Measurements from ENCODE around the gene CBX1. TPM values are rescaled to one million over a fixed set of nuclear protein-coding genes. Genes with fewer than 3 reads are reported as not detected.

CBX1 gene
- total and polyA plus RNA-seq, 2 of the 4 experiments (the other 2 are of a cell fraction) = 35.0 to 54.9 TPM

GRCh38 chr17:48028736-48029135 is 72.5 kb downstream of the CBX1 start:
- H2BK120ac ChIP-seq (ENCODE audit: low read depth, low read length) = no peak overlapping the region
- no peak overlapping the region for H3K4me2 ChIP-seq (ENCODE audit: low read depth, low read length)
- no peak overlapping the region for H3K18ac ChIP-seq (ENCODE audit: low read depth, low read length)
- peaks cover 16% of the 10 kb centered on the region for H3K4me1 ChIP-seq (ENCODE audit: control insufficient read depth, insufficient read depth, low read length)
- H4K8ac ChIP-seq (ENCODE audit: low read depth in 2 of 2, low read length in 2 of 2) = no peak overlapping the region
- no peak overlapping the region for H2AK9ac ChIP-seq (replicated peaks; ENCODE audit: low read depth, low read length, poor library complexity)
- no peak overlapping the region for H2BK15ac ChIP-seq (ENCODE audit: low read depth, low read length)
- H2BK5ac ChIP-seq (ENCODE audit: low read depth, low read length, poor library complexity, severe bottlenecking) = no peak overlapping the region
- H3K36me3 ChIP-seq (ENCODE audit: control insufficient read depth, insufficient read depth, low read length) = peaks cover 10% of the 10 kb centered on the region
- H4K5ac ChIP-seq (ENCODE audit: low read depth, low read length) = no peak overlapping the region
- H4K20me1 ChIP-seq (ENCODE audit: insufficient read depth, low read length) = peaks cover 3% of the 10 kb centered on the region; the same call in 1 of the 2 replicates
- dilution Hi-C loops (cut with HindIII; ENCODE audit: low sequenced_read_pairs, unreplicated experiment) = no loop called here
- no peaks in the 10 kb centered on the region for H3K9me3 ChIP-seq (ENCODE audit: control insufficient read depth, insufficient read depth, low read length)
- H3K27me3 ChIP-seq (ENCODE audit: control insufficient read depth, insufficient read depth, low read length) = no peaks in the 10 kb centered on the region
- no peak overlapping the region for H3K56ac ChIP-seq (ENCODE audit: extremely low read depth, insufficient read depth, low read length)
- no peak overlapping the region for H3K14ac ChIP-seq (replicated peaks; ENCODE audit: low read depth, low read length)
- H4K91ac ChIP-seq (ENCODE audit: insufficient read depth, low read depth, low read length) = no peak overlapping the region
- CTCF ChIA-PET = no interaction called here
- no peak overlapping the region for H2AFZ ChIP-seq (replicated peaks; ENCODE audit: low read length, poor library complexity)
- intact Hi-C loops (cut with micrococcal nuclease) = loop anchor here (10.0 kb wide), 1 partner anchor 306 kb away; no protein-coding TSS in a partner anchor
- no peaks in the 10 kb centered on the region for H3K9me1 ChIP-seq (ENCODE audit: insufficient read depth, low read length)
- in situ Hi-C loops (cut with MboI; ENCODE audit: low sequenced_read_pairs) = loop anchor here (5.0 to 10.0 kb wide), 2 partner anchors 99 to 566 kb away; partner anchors contain the start of genes HOXB3 and HOXB5
- ATAC-seq (ENCODE audit: low read depth) (no peak), DNase-seq (no peak)
- H3K27ac ChIP-seq (ENCODE audit: insufficient read depth, low read length) = no peak overlapping the region
- BruUV-seq (replicated peaks) = no TSS peak
- POLR2A ChIA-PET (ENCODE audit: unreplicated experiment) = no interaction called here
- no peak overlapping the region for H2BK20ac ChIP-seq (ENCODE audit: low read depth, low read length)
- H3K4ac ChIP-seq (ENCODE audit: low read depth, low read length) = no peak overlapping the region
- TF ChIP-seq ELK1 (IDR thresholded peaks at IDR 0.05; ENCODE audit: borderline replicate concordance, low read depth, low read length) (no peak), MAZ (IDR thresholded peaks at IDR 0.05; ENCODE audit: borderline replicate concordance, low read depth, low read length) (no peak), SMC3 (IDR thresholded peaks at IDR 0.05; ENCODE audit: low read depth, low read length) (no peak), POLR2A (IDR thresholded peaks at IDR 0.05; ENCODE audit: low read depth, low read length) (no peak), MXI1 (IDR thresholded peaks at IDR 0.05; ENCODE audit: borderline replicate concordance, low read depth, low read length) (no peak), BHLHE40 (IDR thresholded peaks at IDR 0.05; ENCODE audit: low read depth, low read length) (no peak), CHD1 (IDR thresholded peaks at IDR 0.05; ENCODE audit: low read depth, low read length) (no peak), NFE2L2 (IDR thresholded peaks at IDR 0.05; ENCODE audit: low read depth, low read length) (no peak), MAFK (IDR thresholded peaks at IDR 0.05; ENCODE audit: low read depth, low read length) (no peak), CEBPB (IDR thresholded peaks at IDR 0.05; ENCODE audit: low read depth, low read length) (no peak), FOS (IDR thresholded peaks at IDR 0.05; ENCODE audit: low read depth, low read length) (no peak), RAD21 (IDR thresholded peaks at IDR 0.05; ENCODE audit: low read length) (no peak), RCOR1 (IDR thresholded peaks at IDR 0.05; ENCODE audit: insufficient replicate concordance, low read length) (no peak), RFX5 (IDR thresholded peaks at IDR 0.05; ENCODE audit: low read depth, low read length) (no peak)
- TF ChIP-seq, protein P1, sequence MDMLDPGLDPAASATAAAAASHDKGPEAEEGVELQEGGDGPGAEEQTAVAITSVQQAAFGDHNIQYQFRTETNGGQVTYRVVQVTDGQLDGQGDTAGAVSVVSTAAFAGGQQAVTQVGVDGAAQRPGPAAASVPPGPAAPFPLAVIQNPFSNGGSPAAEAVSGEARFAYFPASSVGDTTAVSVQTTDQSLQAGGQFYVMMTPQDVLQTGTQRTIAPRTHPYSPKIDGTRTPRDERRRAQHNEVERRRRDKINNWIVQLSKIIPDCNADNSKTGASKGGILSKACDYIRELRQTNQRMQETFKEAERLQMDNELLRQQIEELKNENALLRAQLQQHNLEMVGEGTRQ (IDR thresholded peaks at IDR 0.05; ENCODE audit: low read depth, low read length) = no peak
- TF ChIP-seq, protein P2, sequence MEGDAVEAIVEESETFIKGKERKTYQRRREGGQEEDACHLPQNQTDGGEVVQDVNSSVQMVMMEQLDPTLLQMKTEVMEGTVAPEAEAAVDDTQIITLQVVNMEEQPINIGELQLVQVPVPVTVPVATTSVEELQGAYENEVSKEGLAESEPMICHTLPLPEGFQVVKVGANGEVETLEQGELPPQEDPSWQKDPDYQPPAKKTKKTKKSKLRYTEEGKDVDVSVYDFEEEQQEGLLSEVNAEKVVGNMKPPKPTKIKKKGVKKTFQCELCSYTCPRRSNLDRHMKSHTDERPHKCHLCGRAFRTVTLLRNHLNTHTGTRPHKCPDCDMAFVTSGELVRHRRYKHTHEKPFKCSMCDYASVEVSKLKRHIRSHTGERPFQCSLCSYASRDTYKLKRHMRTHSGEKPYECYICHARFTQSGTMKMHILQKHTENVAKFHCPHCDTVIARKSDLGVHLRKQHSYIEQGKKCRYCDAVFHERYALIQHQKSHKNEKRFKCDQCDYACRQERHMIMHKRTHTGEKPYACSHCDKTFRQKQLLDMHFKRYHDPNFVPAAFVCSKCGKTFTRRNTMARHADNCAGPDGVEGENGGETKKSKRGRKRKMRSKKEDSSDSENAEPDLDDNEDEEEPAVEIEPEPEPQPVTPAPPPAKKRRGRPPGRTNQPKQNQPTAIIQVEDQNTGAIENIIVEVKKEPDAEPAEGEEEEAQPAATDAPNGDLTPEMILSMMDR (conservative IDR thresholded peaks at IDR 0.05; ENCODE audit: low read depth, low read length) = no peak
- WGBS, 2 experiments (ENCODE audit: extremely low coverage in 2 of 2, insufficient read length in 1 of 2) = no CpG with 5 or more reads among the region's 1 CpG
- H3K4me3 ChIP-seq (ENCODE audit: insufficient read depth, low read depth, low read length) = no peak overlapping the region
- H3K9ac ChIP-seq (ENCODE audit: low read depth, low read length) = no peak overlapping the region
- no peak overlapping the region for H2AK5ac ChIP-seq (ENCODE audit: low read depth, low read length)
- H3K23ac ChIP-seq (ENCODE audit: low read depth, low read length) = no peak overlapping the region
- H3K79me1 ChIP-seq (ENCODE audit: low read depth in 1 of 2, low read length in 2 of 2) = peaks cover 0 to 7% of the 10 kb centered on the region in 2 experiments; a peak in 1 of 4 replicates
